Fibroblast of skin of left quadriceps (primary cell): Measurements from ENCODE around the gene ZNF764.
A peak's percentile ranks its signal among the peaks of the same experiment; 100 is the strongest.
"Not testable (repeated sequence)": the region's sequence is repeated elsewhere in the genome, so short reads cannot be mapped to it uniquely, and the experiment has no call there.

ENCODE experiments used
- DNase-seq, 2 experiments: peaks; one replicate each; pipeline ENCODE4 v3.0.0-alpha.2; 2013; ENCODE audit warnings: low read depth in 2 of 2

Gene ZNF764

GRCh38 chr16:30557957-30558788, at the start of gene ZNF764:
ZNF764 (minus strand) TSS chr16:30558374; CDS start chr16:30558182, 192 bp downstream.
- DNase-seq, result peak; percentile 96

- no peak for DNase-seq
These were observed 47.8 kb upstream of the ZNF764 start for GRCh38 chr16:30606004-30606403.

DNA sequence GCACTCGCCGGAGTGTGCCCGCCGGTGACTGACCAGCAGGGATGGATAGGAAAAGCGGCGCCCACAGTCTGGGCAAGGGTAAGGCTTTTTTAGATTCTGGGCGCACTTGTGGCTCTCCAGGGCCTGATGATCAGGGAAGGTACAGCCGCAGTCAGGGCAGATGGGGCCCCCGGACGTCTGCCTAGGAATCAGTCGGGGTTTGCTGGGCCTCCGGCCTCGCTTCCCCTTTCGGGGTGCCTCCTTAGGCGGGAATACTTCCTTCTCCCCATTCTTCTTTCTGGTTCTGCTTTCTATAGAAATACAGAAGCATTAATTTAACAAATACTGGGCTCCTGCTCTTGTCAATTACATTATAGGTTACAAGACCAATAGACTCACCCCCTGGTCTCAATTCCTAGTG, 47.0 kb upstream of the ZNF764 start:
- no peak for DNase-seq

DNA sequence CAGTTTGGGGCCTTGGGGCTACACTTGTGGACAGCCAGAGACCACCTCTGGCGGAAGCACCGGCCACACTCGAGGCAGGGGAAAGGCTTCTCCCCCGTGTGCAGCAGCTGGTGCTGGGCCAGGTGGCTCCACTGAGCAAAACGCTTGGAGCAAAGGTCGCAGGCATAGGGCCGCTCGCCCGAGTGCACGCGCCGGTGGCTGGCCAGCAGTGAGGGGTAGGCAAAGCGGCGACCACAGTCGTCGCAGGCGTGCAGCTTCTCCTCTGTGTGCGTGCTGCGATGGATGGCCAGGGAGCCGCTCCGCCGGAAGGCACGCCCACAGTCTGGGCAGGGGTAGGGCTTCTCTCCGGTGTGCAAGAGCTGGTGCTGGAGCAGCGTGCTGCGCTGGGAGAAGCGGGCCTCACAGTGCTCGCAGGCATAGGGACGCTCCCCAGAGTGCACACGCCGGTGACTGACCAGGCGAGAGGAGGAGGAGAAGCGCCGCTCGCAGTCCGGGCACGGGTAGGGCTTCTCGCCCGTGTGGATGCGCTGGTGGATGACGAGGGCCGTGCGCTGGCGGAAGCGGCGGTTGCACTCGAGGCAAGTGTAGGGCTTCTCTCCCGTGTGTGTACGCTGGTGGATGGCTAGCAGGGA, 46.3 kb upstream of the ZNF764 start:
- no peak for DNase-seq

- DNase-seq, result no peak
These were observed 45.8 kb upstream of the ZNF764 start for GRCh38 chr16:30603945-30604315.

GRCh38 chr16:30602616-30603277, 44.6 kb upstream of the ZNF764 start:
- DNase-seq, result no peak

DNA sequence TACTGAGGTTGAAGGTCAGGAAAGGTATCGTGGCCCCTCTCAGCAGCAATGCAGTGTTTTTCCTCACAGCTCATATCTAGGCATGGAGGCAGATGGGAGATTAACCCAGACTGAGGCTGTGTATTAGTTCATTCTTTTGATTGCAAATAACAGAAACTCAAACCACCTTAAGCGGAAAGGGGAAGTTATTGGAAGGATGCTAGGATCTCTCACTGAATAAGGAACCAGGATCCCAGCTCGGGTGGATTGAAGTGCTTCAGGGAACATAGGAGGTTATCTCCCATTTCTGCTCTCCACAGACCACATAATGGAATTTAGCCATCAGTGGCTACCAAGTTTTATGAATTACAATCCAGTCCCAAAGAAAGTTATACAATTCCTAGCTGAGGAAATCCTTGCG, 43.8 kb upstream of the ZNF764 start:
- no peak for DNase-seq

- no peak for DNase-seq
These were observed 42.8 kb upstream of the ZNF764 start for GRCh38 chr16:30600929-30601328.

DNA sequence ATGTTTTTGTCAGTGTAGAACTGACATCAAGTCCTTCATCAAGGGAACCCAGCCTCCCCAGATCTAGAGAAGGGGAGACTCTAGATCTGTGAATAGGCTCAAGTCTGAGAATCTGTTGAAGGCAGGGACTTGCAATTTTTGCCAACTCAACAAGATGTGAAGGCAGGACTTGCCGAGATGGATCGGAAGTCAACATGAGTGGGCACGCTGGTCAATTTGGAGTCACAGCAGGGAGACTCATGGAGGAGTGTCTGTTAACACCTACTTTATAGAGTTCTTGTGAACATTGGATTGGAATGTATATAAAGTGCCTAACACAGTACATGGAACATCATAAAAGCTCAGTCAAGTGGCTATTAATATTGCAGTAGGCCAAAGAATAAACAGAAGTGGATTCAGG, 42.0 kb upstream of the ZNF764 start:
- DNase-seq, result no peak

DNA sequence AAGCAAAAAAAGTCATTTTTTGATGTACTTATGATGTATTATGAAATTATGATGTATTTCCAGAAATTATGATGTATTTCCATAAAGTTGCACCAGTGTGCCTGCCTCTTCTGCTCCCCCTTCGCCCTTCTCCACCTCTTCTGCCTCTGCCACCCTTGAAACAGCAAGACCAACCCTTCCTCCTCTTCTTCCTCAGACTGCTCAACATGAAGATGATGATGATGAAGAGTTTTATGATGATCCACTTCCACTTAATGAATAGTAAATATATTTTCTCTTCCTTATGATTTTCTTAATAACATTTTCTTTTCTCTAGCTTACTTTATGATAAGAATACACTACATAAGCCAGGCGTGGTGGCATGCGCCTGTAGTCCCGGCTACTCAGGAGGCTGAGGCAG, 34.7 kb upstream of the ZNF764 start:
- DNase-seq, result no peak

DNA sequence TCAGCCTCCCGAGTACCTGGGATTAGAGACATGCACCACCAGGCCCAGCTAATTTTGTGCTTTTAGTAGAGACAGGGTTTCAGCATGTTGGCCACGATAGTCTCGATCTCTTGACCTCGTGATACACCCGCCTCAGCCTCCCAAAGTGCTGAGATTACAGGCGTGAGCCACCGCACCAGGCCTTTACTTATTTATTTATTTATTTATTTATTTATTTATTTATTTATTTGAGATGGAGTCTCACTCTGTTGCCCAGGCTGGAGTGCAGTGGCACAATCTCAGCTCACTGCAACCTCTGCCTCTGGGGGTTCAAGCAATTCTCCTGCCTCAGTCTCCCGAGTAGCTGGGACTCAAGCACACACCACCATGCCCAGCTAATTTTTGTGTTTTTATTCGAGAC, 32.7 kb upstream of the ZNF764 start:
- not testable (repeated sequence) for DNase-seq

DNA sequence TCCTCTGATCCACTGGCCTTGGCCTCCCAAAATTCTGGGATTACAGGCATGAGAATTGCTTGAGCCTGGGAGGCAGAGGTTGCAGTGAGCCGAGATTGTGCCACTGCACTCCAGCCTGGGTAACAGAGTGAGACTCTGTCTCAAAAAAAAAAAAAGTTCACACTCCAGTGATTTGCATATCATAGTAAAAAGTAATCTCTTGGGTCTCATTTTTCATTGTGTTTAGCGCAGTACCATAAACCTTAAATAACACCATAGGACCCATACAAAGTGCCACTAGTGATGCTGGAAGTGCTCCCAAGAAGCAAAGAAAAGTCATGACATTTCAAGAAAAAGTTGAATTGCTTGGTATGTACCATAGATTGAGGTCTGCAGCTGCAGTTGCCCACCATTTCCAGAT, 31.4 kb upstream of the ZNF764 start:
- not testable (repeated sequence) for DNase-seq

- DNase-seq, result no peak
These were observed 30.5 kb upstream of the ZNF764 start for GRCh38 chr16:30588651-30589050.

- peak; percentile 98 to 99 for DNase-seq
These were observed 27.4 kb upstream of the ZNF764 start, which contains the start of gene ZNF785 for GRCh38 chr16:30585400-30586191. ZNF785 (minus strand) TSS chr16:30585697; CDS start chr16:30585611, 86 bp downstream.

DNA sequence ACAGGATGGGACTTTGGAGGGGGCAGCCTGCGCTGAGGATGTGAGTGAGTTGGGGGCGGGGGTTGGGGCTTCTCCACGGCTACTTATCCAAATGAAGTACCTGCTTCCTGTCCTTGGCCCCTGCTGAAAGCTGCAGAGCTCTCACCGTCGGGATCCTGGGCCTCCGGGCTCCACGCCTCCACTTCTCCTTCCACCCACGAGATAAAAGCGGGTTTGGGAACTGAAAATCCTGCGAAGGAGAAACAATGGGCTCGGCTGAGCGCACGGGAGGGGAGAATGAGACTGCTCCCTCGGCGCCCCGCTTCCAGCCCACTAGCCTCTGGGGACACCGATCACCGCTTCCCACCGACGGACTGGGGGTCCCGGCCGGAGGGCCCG, 26.8 kb upstream of the ZNF764 start:
- no peak for DNase-seq

DNA sequence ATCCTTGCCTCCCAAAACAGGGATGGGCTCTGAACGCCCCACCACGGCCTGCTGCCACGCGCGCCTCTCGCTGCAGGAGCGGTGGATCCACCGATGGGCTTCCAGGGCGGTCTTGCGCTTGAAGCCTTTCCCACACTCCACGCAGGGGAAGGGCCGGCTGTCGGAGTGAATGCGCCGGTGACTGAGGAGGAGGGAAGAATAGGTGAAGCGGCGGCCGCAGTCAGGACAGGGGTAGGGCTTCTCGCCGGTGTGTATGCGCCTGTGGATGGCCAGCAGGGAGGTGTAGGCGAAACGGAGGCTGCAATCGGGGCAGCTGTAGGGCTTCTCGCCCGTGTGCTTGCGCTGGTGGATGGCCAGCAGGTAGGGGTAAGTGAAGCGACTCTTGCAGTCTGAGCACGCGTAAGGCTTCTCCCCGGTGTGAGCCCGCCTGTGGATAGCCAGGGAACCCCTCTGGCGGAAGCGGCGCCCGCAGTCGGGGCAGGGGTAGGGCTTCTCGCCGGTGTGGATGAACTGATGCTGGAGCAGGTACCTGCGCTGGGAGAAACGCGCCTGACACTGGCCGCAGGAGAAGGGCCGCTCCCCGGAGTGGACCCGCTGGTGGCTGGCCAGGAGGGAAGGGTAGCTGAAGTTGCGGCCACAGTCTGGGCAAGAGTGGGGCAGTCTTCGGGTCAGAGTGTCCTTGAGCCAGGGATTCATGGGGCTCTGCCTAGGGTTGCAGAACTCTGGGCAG, 24.6 kb upstream of the ZNF764 start:
- no peak for DNase-seq

DNA sequence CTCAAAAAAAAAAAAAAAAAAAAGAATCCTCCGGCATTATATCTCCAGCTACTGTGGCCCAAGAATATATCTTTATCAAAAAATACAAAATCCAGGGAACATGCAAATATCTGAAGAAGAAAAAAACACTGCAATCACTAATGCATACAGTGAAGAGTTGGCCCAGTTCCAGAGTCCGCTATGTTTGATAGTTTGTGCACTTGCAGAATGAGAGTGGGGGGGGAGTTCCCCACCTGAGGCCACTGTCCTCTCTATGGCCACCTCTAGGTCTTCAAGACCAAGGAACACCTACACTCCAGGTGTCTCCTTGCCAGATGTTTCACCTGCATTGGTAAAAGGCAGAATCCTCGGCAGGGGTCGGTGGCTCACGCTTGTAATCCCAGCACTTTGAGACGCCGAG, 23.3 kb upstream of the ZNF764 start:
- DNase-seq, result no peak

- no peak for DNase-seq
These were observed 16.5 kb upstream of the ZNF764 start for GRCh38 chr16:30574678-30575077.

GRCh38 chr16:30571445-30572322, 13.5 kb upstream of the ZNF764 start, which contains the start of gene ZNF688:
ZNF688 (minus strand) TSS chr16:30571714; CDS start chr16:30571629, 85 bp downstream.
- DNase-seq, result peak; percentile 95 to 96
